ENCODE measurements around the gene DUS3L.

Gene DUS3L

DNA sequence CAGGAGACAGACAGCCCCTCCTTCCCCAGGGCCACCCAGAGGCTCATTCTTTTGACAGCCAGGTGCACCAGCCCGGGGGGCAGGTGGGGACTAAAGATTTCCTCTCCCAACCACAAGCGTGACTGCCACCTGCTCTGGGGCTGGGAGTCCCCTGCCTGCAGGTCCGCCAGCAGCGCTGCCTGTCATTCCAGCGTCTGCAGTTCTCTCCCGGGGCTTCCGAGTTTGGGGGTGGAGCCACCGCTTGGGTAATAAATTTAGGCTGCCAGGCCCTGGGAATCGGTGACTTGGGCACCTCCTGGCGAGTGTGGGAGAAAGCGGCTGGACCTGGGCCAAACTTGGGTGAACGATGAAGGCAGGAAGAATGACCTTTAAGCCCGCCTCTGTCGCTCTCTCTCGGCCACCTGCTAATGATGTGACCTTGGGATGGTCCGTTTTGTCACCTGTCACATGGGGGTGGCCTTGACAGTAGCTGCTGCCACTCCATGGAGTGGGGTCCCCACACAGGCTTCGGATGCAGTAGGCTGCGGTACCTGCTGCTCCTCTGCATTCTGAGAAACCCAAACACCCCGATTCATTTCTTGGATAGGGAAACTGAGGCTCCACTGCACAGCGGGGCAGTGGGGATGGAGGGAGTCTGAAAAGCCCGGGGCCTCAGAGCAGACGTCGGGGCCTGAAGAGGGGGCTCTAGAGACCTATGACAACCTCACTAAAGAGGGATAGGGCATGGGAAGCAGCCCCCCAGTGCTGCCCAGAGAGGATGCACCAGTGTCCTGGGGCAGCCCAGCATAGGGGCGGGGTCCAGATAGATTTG, 35.8 kb upstream of the DUS3L start:
- TF ChIP-seq, protein P1, sequence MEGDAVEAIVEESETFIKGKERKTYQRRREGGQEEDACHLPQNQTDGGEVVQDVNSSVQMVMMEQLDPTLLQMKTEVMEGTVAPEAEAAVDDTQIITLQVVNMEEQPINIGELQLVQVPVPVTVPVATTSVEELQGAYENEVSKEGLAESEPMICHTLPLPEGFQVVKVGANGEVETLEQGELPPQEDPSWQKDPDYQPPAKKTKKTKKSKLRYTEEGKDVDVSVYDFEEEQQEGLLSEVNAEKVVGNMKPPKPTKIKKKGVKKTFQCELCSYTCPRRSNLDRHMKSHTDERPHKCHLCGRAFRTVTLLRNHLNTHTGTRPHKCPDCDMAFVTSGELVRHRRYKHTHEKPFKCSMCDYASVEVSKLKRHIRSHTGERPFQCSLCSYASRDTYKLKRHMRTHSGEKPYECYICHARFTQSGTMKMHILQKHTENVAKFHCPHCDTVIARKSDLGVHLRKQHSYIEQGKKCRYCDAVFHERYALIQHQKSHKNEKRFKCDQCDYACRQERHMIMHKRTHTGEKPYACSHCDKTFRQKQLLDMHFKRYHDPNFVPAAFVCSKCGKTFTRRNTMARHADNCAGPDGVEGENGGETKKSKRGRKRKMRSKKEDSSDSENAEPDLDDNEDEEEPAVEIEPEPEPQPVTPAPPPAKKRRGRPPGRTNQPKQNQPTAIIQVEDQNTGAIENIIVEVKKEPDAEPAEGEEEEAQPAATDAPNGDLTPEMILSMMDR (IDR thresholded peaks at IDR 0.05; ENCODE audit: low read depth, low read length, missing control alignments) = peak; percentile 7
- no peak for DNase-seq (ENCODE audit: low read depth)
- in situ Hi-C loops (cut with HindIII; ENCODE audit: low sequenced_read_pairs) = no loop called here
- no peak overlapping the region for H3K4me3 ChIP-seq (ENCODE audit: low read depth, low read length)

DNA sequence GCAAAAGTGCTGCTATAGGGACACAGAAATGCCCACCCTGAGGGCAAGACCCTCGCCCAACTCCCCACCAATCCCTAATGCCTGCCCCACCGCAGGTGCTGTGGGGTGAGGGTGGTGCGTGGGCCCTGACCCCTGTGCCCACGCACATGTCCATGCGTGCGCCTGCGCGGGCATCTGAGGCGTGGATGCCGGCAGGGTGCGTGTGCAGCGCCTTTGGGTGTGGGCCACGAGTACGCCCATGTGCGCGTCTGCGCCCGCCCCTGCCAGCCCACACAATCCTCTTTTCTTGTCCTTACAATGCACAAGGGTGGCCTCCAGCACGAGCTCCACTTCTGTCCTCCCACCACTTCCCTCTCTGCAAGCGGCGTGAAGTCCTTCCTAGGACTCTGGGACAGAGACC, 34.2 kb upstream of the DUS3L start:
- DNase-seq (ENCODE audit: low read depth) = no peak
- in situ Hi-C loops (cut with HindIII; ENCODE audit: low sequenced_read_pairs) = no loop called here
- no peak overlapping the region for H3K4me3 ChIP-seq (ENCODE audit: low read depth, low read length)
- TF ChIP-seq, protein P1 (IDR thresholded peaks at IDR 0.05; ENCODE audit: low read depth, low read length, missing control alignments) = no peak

DNA sequence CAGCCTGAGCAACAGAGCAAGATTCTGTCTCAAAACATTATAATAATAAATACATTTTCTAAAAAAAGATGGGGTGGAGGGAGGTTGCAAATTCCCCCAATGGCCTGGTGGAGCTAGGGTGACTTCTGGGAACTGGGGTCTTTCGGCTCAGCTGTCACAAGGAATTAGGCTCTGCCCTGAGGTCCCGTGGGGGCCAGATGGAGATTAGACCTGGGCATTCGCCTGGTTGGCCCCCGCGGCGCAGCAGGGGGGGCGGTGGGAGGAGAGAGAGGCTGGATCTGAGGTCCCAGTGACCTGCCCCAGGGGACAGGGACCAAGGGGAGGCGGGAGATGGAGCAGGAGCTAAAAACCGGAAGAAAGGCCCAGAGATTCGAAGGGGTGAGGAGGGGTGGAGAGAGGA, 33.8 kb upstream of the DUS3L start:
- TF ChIP-seq, protein P1 (IDR thresholded peaks at IDR 0.05; ENCODE audit: low read depth, low read length, missing control alignments) = no peak
- H3K4me3 ChIP-seq (ENCODE audit: low read depth, low read length) = no peak overlapping the region
- no peak for DNase-seq (ENCODE audit: low read depth)
- in situ Hi-C loops (cut with HindIII; ENCODE audit: low sequenced_read_pairs) = no loop called here

DNA sequence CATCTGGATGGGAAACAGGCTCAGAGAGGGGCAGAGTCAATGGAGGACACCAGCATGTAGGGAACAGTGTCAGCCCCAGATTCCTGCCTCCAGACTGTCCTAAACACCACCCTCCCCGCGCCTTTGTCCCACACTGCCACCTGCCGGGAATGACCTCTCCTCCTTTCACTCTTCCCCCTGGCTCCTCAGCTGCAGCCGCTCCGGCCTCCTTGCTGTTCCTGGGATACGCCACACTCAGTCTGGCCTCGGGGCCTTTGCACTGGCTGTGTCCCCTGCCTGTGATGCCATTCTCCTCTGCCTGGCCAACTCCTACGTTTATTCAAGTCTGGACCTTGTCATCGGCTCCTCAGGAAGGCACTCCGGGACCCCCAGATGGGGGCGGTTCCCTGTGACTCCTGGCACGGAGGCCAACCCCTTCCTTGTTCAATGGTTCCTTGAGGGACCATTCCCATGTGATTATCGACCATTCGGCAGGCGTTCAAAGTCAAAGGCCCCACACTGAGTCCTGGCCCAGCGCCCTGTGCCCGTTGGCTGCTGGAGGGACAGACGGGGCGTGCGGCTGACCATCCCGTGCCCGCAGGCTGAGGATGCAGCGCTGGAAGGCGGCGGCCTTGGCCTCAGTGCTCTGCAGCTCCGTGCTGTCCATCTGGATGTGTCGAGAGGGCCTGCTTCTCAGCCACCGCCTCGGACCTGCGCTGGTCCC, 32.8 kb upstream of the DUS3L start:
- in situ Hi-C loops (cut with HindIII; ENCODE audit: low sequenced_read_pairs) = no loop called here
- no peak overlapping the region for H3K4me3 ChIP-seq (ENCODE audit: low read depth, low read length)
- no peak for DNase-seq (ENCODE audit: low read depth)
- TF ChIP-seq, protein P1 (IDR thresholded peaks at IDR 0.05; ENCODE audit: low read depth, low read length, missing control alignments) = no peak

DNA sequence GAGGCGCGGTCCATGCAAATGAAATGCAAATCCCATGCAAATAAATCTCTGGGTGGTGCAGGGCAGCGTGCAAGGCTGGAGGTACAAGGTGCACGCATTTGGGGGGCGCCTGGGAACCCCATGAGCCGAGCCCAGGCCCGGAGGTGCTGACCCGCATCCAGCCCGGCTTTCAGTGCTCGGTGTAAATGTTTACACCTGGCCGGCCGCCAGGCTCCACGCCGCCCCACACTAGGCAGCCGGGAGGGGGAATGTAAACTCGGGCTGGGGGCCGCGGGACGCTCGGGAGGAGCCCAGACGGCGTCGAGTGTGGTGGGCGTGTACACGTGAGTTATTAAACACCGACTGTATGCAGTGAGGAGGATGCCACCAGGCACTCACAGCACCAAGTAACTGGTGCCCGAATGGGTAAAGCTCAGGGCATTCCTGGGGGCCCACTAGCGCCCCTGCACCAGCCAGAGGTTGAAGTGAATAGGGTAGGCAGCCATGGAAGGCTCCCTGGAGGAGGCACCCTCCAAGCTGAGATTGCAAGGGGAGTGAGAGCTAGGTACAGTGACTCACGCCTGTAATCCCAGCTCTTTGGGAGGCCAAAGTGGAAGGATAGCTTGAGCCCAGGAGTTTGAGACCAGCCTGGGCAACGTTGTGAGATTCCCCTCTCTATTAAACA, 31.4 kb upstream of the DUS3L start:
- no peak overlapping the region for H3K4me3 ChIP-seq (ENCODE audit: low read depth, low read length)
- TF ChIP-seq, protein P1 (IDR thresholded peaks at IDR 0.05; ENCODE audit: low read depth, low read length, missing control alignments) = no peak
- DNase-seq (ENCODE audit: low read depth) = no peak
- in situ Hi-C loops (cut with HindIII; ENCODE audit: low sequenced_read_pairs) = no loop called here

DNA sequence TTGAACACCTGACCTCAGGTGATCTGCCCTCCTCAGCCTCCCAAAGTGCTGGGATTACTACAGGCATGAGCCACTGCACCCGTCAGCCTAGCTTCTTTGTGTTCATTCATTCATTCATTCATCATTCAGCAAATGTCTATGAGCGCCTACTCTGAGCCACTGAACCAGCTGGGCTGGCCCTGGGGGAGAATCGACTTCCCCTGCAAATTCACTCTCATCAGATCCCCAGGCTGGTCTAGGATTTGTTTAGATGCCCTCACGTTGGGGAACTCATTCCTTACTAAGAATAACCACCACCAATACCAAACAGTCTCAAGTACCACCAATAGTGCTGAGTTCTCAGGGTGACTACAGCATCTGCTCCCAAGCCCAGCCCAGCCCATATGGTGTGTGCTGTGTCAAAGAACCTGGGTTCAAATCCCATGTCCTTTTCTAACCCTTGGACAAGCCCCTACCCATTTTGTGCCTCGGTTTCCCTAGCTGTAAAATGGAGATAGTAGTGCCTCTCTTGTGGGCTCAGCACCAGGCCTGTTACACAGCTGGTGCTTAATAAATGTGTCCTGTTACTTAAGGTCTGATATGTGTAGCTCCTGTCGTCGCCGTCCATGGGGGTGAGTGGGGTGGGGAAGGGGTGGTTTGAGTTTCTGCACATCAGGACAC, 30.7 kb upstream of the DUS3L start:
- TF ChIP-seq, protein P1 (IDR thresholded peaks at IDR 0.05; ENCODE audit: low read depth, low read length, missing control alignments) = no peak
- DNase-seq (ENCODE audit: low read depth) = no peak
- in situ Hi-C loops (cut with HindIII; ENCODE audit: low sequenced_read_pairs) = no loop called here
- no peak overlapping the region for H3K4me3 ChIP-seq (ENCODE audit: low read depth, low read length)

All from astrocyte of the cerebellum (primary cell).